ENCODE results near the gene CDAN1. TPM values are rescaled to one million over a fixed set of nuclear protein-coding genes. Genes with fewer than 3 reads are reported as not detected.

CDAN1 gene
- total RNA-seq, 2 experiments from 2014 or later: 23.2 to 24.7 TPM

GRCh38 chr15:42749266-42749665 lies 12.3 kb upstream of the CDAN1 start:
- H3K36me3 Mint-ChIP-seq (ENCODE audit: low read depth): peaks cover 77% of the 10 kb centered on the region
- POLR2A ChIA-PET: no interaction called here
- no peak for ATAC-seq (ENCODE audit: poor library complexity)

GRCh38 chr15:42744195-42744594 lies 7.3 kb upstream of the CDAN1 start:
- Histone ChIP-seq H3K36me3 (ENCODE audit: insufficient read depth, low read length) (peaks cover 18% of the 10 kb centered on the region), H3K27ac (ENCODE audit: low read depth in 1 of 2, low read length in 2 of 2) (no peak overlapping the region), H3K9me3 (ENCODE audit: control insufficient read depth in 1 of 2, insufficient read depth in 1 of 2, low read length in 2 of 2) (no peaks in the 10 kb centered on the region), H3K27me3 (ENCODE audit: control insufficient read depth in 1 of 2, insufficient read depth in 2 of 2, low read length in 2 of 2) (no peaks in the 10 kb centered on the region), H3K4me3 (ENCODE audit: low read length) (no peak overlapping the region), H3K4me1 (ENCODE audit: insufficient read depth, low read length) (no peaks in the 10 kb centered on the region)
- CTCF ChIA-PET: interaction anchor here (0.5 kb wide), 1 partner anchor 363 kb away, joined by 3 read pairs; no protein-coding TSS in a partner anchor
- Mint-ChIP-seq H3K4me1 (ENCODE audit: low read depth) (no peaks in the 10 kb centered on the region), H3K27me3 (no peaks in the 10 kb centered on the region), H3K4me3 (no peak overlapping the region), H3K9me3 (no peaks in the 10 kb centered on the region), H3K36me3 (ENCODE audit: low read depth) (peaks cover 43% of the 10 kb centered on the region), H3K27ac (no peak overlapping the region)
- POLR2A ChIA-PET: no interaction called here
- TF ChIP-seq CTCF (IDR thresholded peaks at IDR 0.05): no peak
- intact Hi-C loops (cut with DNase I, micrococcal nuclease): no loop called here
- DNase-seq: no peak
- ATAC-seq (ENCODE audit: poor library complexity): no peak

More at GRCh38 chr15:42749266-42749665, 12.3 kb upstream of the CDAN1 start:
- Mint-ChIP-seq H3K27ac (no peak overlapping the region), H3K9me3 (peaks cover 5% of the 10 kb centered on the region), H3K27me3 (no peaks in the 10 kb centered on the region), H3K4me1 (ENCODE audit: low read depth) (no peaks in the 10 kb centered on the region), H3K4me3 (no peak overlapping the region)
- Histone ChIP-seq H3K27me3 (ENCODE audit: control insufficient read depth in 1 of 2, insufficient read depth in 2 of 2, low read length in 2 of 2) (no peaks in the 10 kb centered on the region), H3K27ac (ENCODE audit: low read depth in 1 of 2, low read length in 2 of 2) (no peak overlapping the region), H3K4me3 (ENCODE audit: low read length) (no peak overlapping the region), H3K9me3 (ENCODE audit: control insufficient read depth in 1 of 2, insufficient read depth in 1 of 2, low read length in 2 of 2) (peaks cover 3 to 7% of the 10 kb centered on the region in 2 experiments), H3K4me1 (ENCODE audit: insufficient read depth, low read length) (no peaks in the 10 kb centered on the region), H3K36me3 (ENCODE audit: insufficient read depth, low read length) (peaks cover 45% of the 10 kb centered on the region)
- no peak for DNase-seq
- intact Hi-C loops (cut with DNase I, micrococcal nuclease): no loop called here
- no peak for TF ChIP-seq CTCF (IDR thresholded peaks at IDR 0.05)
- CTCF ChIA-PET: no interaction called here

GRCh38 chr15:42742149-42742548 lies 5.2 kb upstream of the CDAN1 start:
- Mint-ChIP-seq H3K4me1 (ENCODE audit: low read depth) (peaks cover 6% of the 10 kb centered on the region), H3K36me3 (ENCODE audit: low read depth) (peaks cover 36% of the 10 kb centered on the region), H3K9me3 (no peaks in the 10 kb centered on the region), H3K4me3 (no peak overlapping the region), H3K27me3 (no peaks in the 10 kb centered on the region), H3K27ac (no peak overlapping the region)
- no peaks in the 10 kb centered on the region for H3K27me3 ChIP-seq (ENCODE audit: control insufficient read depth in 1 of 2, insufficient read depth in 2 of 2, low read length in 2 of 2)
- TF ChIP-seq CTCF (IDR thresholded peaks at IDR 0.05): no peak
- H3K27ac ChIP-seq (ENCODE audit: low read depth in 1 of 2, low read length in 2 of 2): no peak overlapping the region
- H3K9me3 ChIP-seq (ENCODE audit: control insufficient read depth in 1 of 2, insufficient read depth in 1 of 2, low read length in 2 of 2): no peaks in the 10 kb centered on the region
- H3K4me3 ChIP-seq (ENCODE audit: low read length): no peak overlapping the region
- H3K36me3 ChIP-seq (ENCODE audit: insufficient read depth, low read length): peaks cover 18% of the 10 kb centered on the region
- DNase-seq (no peak), ATAC-seq (ENCODE audit: poor library complexity) (no peak)
- intact Hi-C loops (cut with DNase I, micrococcal nuclease): no loop called here
- CTCF ChIA-PET: no interaction called here
- H3K4me1 ChIP-seq (ENCODE audit: insufficient read depth, low read length): peaks cover 7% of the 10 kb centered on the region
- POLR2A ChIA-PET: no interaction called here
